ENCODE results near the gene SLC38A1. TPM values are rescaled to one million over a fixed set of nuclear protein-coding genes. Genes with fewer than 3 reads are reported as not detected.

Gene SLC38A1
- polyA plus RNA-seq, 1 experiment, result 136 TPM

- DNase-seq (ENCODE audit: low read depth, low spot score), result peak; percentile 59
- H3K9me3 ChIP-seq (ENCODE audit: control insufficient read depth, insufficient read depth, low read length), result no peaks in the 10 kb centered on the region
- POLR2A ChIA-PET, result no interaction called here
- no peak for TF ChIP-seq CTCF (IDR thresholded peaks at IDR 0.05; ENCODE audit: low read depth, low read length)
- peak overlapping the region; percentile 39 for H3K4me3 ChIP-seq (ENCODE audit: low read depth, low read length)
- CTCF ChIA-PET, result interaction anchor here (0.6 to 0.9 kb wide), 2 partner anchors 135 to 962 kb away, joined by 3 read pairs; no protein-coding TSS in a partner anchor
- H3K27me3 ChIP-seq (ENCODE audit: control insufficient read depth, insufficient read depth, low read length), result no peaks in the 10 kb centered on the region
- peak overlapping the region; percentile 88 for H3K27ac ChIP-seq (ENCODE audit: low read depth, low read length)
Measured at GRCh38 chr12:46260124-46260912, 8.5 kb downstream of the SLC38A1 start.

- Histone ChIP-seq H3K4me3 (ENCODE audit: low read depth, low read length) (no peak overlapping the region), H3K9me3 (ENCODE audit: control insufficient read depth, insufficient read depth, low read length) (no peaks in the 10 kb centered on the region), H3K27ac (ENCODE audit: low read depth, low read length) (peak overlapping the region; percentile 80), H3K27me3 (ENCODE audit: control insufficient read depth, insufficient read depth, low read length) (no peaks in the 10 kb centered on the region)
- POLR2A ChIA-PET, result no interaction called here
- CTCF ChIA-PET, result interaction anchor here (0.6 kb wide), 1 partner anchor 134 kb away, joined by 4 read pairs; no protein-coding TSS in a partner anchor
- no peak for TF ChIP-seq CTCF (IDR thresholded peaks at IDR 0.05; ENCODE audit: low read depth, low read length)
- no peak for DNase-seq (ENCODE audit: low read depth, low spot score)
Measured at GRCh38 chr12:46259713-46260112, 9.1 kb downstream of the SLC38A1 start.

- H3K27ac ChIP-seq (ENCODE audit: low read depth, low read length), result no peak overlapping the region
- no peak for TF ChIP-seq CTCF (IDR thresholded peaks at IDR 0.05; ENCODE audit: low read depth, low read length)
- no peak overlapping the region for H3K4me3 ChIP-seq (ENCODE audit: low read depth, low read length)
- no peak for DNase-seq (ENCODE audit: low read depth, low spot score)
- no peaks in the 10 kb centered on the region for H3K9me3 ChIP-seq (ENCODE audit: control insufficient read depth, insufficient read depth, low read length)
- no peaks in the 10 kb centered on the region for H3K27me3 ChIP-seq (ENCODE audit: control insufficient read depth, insufficient read depth, low read length)
- POLR2A ChIA-PET, result no interaction called here
- CTCF ChIA-PET, result interaction anchor here (0.6 kb wide), 1 partner anchor 134 kb away, joined by 4 read pairs; no protein-coding TSS in a partner anchor
Measured at GRCh38 chr12:46259071-46259470, 9.8 kb downstream of the SLC38A1 start.

- no peak for TF ChIP-seq CTCF (IDR thresholded peaks at IDR 0.05; ENCODE audit: low read depth, low read length)
- Histone ChIP-seq H3K27ac (ENCODE audit: low read depth, low read length) (no peak overlapping the region), H3K9me3 (ENCODE audit: control insufficient read depth, insufficient read depth, low read length) (no peaks in the 10 kb centered on the region), H3K27me3 (ENCODE audit: control insufficient read depth, insufficient read depth, low read length) (no peaks in the 10 kb centered on the region), H3K4me3 (ENCODE audit: low read depth, low read length) (no peak overlapping the region)
- CTCF ChIA-PET, result no interaction called here
- no peak for DNase-seq (ENCODE audit: low read depth, low spot score)
- POLR2A ChIA-PET, result no interaction called here
Measured at GRCh38 chr12:46258129-46258528, 10.7 kb downstream of the SLC38A1 start.

- ChIA-PET CTCF (no interaction called here), POLR2A (no interaction called here)
- no peak for DNase-seq (ENCODE audit: low read depth, low spot score)
- Histone ChIP-seq H3K4me3 (ENCODE audit: low read depth, low read length) (no peak overlapping the region), H3K27me3 (ENCODE audit: control insufficient read depth, insufficient read depth, low read length) (no peaks in the 10 kb centered on the region), H3K9me3 (ENCODE audit: control insufficient read depth, insufficient read depth, low read length) (no peaks in the 10 kb centered on the region), H3K27ac (ENCODE audit: low read depth, low read length) (no peak overlapping the region)
- no peak for TF ChIP-seq CTCF (IDR thresholded peaks at IDR 0.05; ENCODE audit: low read depth, low read length)
Measured at GRCh38 chr12:46256942-46257341, 11.9 kb downstream of the SLC38A1 start.
